IMR-90 (cell line): ENCODE measurements around the gene SFT2D3. TPM values are rescaled to one million over a fixed set of nuclear protein-coding genes. Genes with fewer than 3 reads are reported as not detected.

Experiments
- ATAC-seq: fragments of 200-7000 bp; cut with Tn5 transposase; 2 replicates; pipeline ENCODE4 v1.9.1; 2020; ENCODE audit warnings: low read depth, mild to moderate bottlenecking, moderate library complexity
- BruUV-seq: library from RNA; stranded (reverse); fragments of 400-500 nt; replicated peaks from 2 replicates; lab custom pipeline; 2021; lab: Mats Ljungman, UMichigan
- CTCF ChIA-PET: fragments of 300-600 bp; formaldehyde crosslinking; extraction: SDS; loops from one replicate; lab custom pipeline; 2021; ENCODE audit warnings: antibody characterized with exemption; lab: Yijun Ruan, JAX
- POLR2A ChIA-PET: fragments of 300-600 bp; sonication (Branson Sonifier 250); formaldehyde crosslinking; loops from one replicate; lab custom pipeline; 2022; ENCODE audit warnings: antibody characterized with exemption; ENCODE audit not compliant: unreplicated experiment; lab: Charles Lee
- DNase-seq: peaks from one replicate; pipeline ENCODE4 v3.0.0; 2013
- H2AFZ ChIP-seq: replicated peaks from 2 replicates; pipeline ENCODE3; 2013; ENCODE audit warnings: low read length, mild to moderate bottlenecking; ENCODE audit not compliant: poor library complexity
- H2AK5ac ChIP-seq: 2 replicates; pipeline ENCODE4 v1.6.1; 2013; ENCODE audit warnings: low read depth, low read length, inconsistent platforms
- H2AK9ac ChIP-seq: replicated peaks from 2 replicates; pipeline ENCODE3; 2013; ENCODE audit warnings: mild to moderate bottlenecking, low read depth, low read length, moderate library complexity; ENCODE audit not compliant: poor library complexity
- H2BK120ac ChIP-seq: 2 replicates; pipeline ENCODE4 v1.6.1; 2013; ENCODE audit warnings: low read depth, low read length, inconsistent platforms
- H2BK15ac ChIP-seq: 3 replicates; pipeline ENCODE4 v1.6.1; 2013; ENCODE audit warnings: low read depth, low read length, inconsistent platforms
- H2BK20ac ChIP-seq: 2 replicates; pipeline ENCODE4 v1.6.1; 2013; ENCODE audit warnings: low read depth, mild to moderate bottlenecking, inconsistent platforms, low read length, moderate library complexity
- H2BK5ac ChIP-seq: 2 replicates; pipeline ENCODE4 v1.6.1; 2013; ENCODE audit warnings: mild to moderate bottlenecking, low read depth, low read length, inconsistent platforms; ENCODE audit not compliant: poor library complexity, severe bottlenecking
- H3K14ac ChIP-seq: replicated peaks from 2 replicates; pipeline ENCODE4 v1.6.1; 2013; ENCODE audit warnings: low read depth, low read length, inconsistent platforms
- H3K18ac ChIP-seq: 2 replicates; pipeline ENCODE4 v1.6.1; 2013; ENCODE audit warnings: low read depth, low read length, control low read depth
- H3K23ac ChIP-seq: 2 replicates; pipeline ENCODE4 v1.6.1; 2013; ENCODE audit warnings: low read depth, low read length, inconsistent platforms
- H3K27ac ChIP-seq: 2 replicates; pipeline ENCODE4 v1.5.1; 2013; ENCODE audit warnings: mild to moderate bottlenecking, control low read depth, low read length; ENCODE audit not compliant: insufficient read depth
- H3K27me3 ChIP-seq: 2 replicates; pipeline ENCODE4 v1.6.1; 2013; ENCODE audit warnings: low read length; ENCODE audit not compliant: control insufficient read depth, insufficient read depth
- H3K36me3 ChIP-seq: 2 replicates; pipeline ENCODE4 v1.6.1; 2013; ENCODE audit warnings: low read length, mixed read lengths; ENCODE audit not compliant: control insufficient read depth, insufficient read depth
- H3K4ac ChIP-seq: 2 replicates; pipeline ENCODE4 v1.6.1; 2013; ENCODE audit warnings: low read depth, low read length, inconsistent platforms
- H3K4me1 ChIP-seq: 2 replicates; pipeline ENCODE4 v1.6.1; 2013; ENCODE audit warnings: low read length, mixed read lengths; ENCODE audit not compliant: control insufficient read depth, insufficient read depth
- H3K4me2 ChIP-seq: 2 replicates; pipeline ENCODE4 v1.6.1; 2013; ENCODE audit warnings: low read depth, mild to moderate bottlenecking, control low read depth, low read length, moderate library complexity
- H3K4me3 ChIP-seq: 2 replicates; pipeline ENCODE4 v1.5.1; 2013; ENCODE audit warnings: low read depth, mild to moderate bottlenecking, control low read depth, low read length, moderate library complexity; ENCODE audit not compliant: insufficient read depth
- H3K56ac ChIP-seq: 2 replicates; pipeline ENCODE4 v1.6.1; 2013; ENCODE audit warnings: low read length, inconsistent platforms; ENCODE audit not compliant: insufficient read depth; ENCODE audit errors: extremely low read depth
- H3K79me1 ChIP-seq, 2 experiments: 2 replicates each; pipeline ENCODE4 v1.6.1; 2013; ENCODE audit warnings: low read length in 2 of 2, inconsistent platforms in 1 of 2, low read depth in 1 of 2
- H3K9ac ChIP-seq: 2 replicates; pipeline ENCODE4 v1.6.1; 2013; ENCODE audit warnings: low read depth, low read length, control low read depth
- H3K9me1 ChIP-seq: 2 replicates; pipeline ENCODE4 v1.6.1; 2013; ENCODE audit warnings: low read length, inconsistent platforms; ENCODE audit not compliant: insufficient read depth
- H3K9me3 ChIP-seq: 2 replicates; pipeline ENCODE4 v1.6.1; 2013; ENCODE audit warnings: low read length; ENCODE audit not compliant: control insufficient read depth, insufficient read depth
- H4K20me1 ChIP-seq: 2 replicates; pipeline ENCODE4 v1.6.1; 2013; ENCODE audit warnings: low read length, inconsistent platforms; ENCODE audit not compliant: insufficient read depth
- H4K5ac ChIP-seq: 2 replicates; pipeline ENCODE4 v1.6.1; 2013; ENCODE audit warnings: mild to moderate bottlenecking, low read depth, low read length, control low read depth
- H4K8ac ChIP-seq, 2 experiments: 2 replicates each; pipeline ENCODE4 v1.6.1; 2013; ENCODE audit warnings: low read depth in 2 of 2, low read length in 2 of 2, control low read depth in 1 of 2, inconsistent platforms in 1 of 2
- H4K91ac ChIP-seq: 2 replicates; pipeline ENCODE4 v1.6.1; 2013; ENCODE audit warnings: low read depth, low read length, inconsistent platforms; ENCODE audit not compliant: insufficient read depth
- BHLHE40 ChIP-seq: fragments of 150-350 bp; IDR thresholded peaks from 2 replicates; pipeline ENCODE4 v1.6.1; 2016; ENCODE audit warnings: mild to moderate bottlenecking, low read depth, low read length
- CEBPB ChIP-seq: IDR thresholded peaks from 2 replicates; pipeline ENCODE4 v1.6.1; 2012; ENCODE audit warnings: low read depth, low read length, improper control_type of control experiment
- CHD1 ChIP-seq: IDR thresholded peaks from 2 replicates; pipeline ENCODE4 v1.6.1; 2012; ENCODE audit warnings: low read depth, low read length, improper control_type of control experiment
- FOS ChIP-seq: fragments of 150-350 bp; IDR thresholded peaks from 2 replicates; pipeline ENCODE4 v1.6.1; 2016; ENCODE audit warnings: low read depth, low read length
- MAZ ChIP-seq: IDR thresholded peaks from 2 replicates; pipeline ENCODE4 v1.6.1; 2012; ENCODE audit warnings: low read depth, mild to moderate bottlenecking, low read length, improper control_type of control experiment, moderate library complexity, borderline replicate concordance
- MXI1 ChIP-seq: IDR thresholded peaks from 2 replicates; pipeline ENCODE4 v1.6.1; 2012; ENCODE audit warnings: low read depth, mild to moderate bottlenecking, low read length, moderate library complexity, borderline replicate concordance
- NFE2L2 ChIP-seq: fragments of 150-350 bp; IDR thresholded peaks from 2 replicates; pipeline ENCODE4 v1.6.1; 2016; ENCODE audit warnings: low read depth, mild to moderate bottlenecking, low read length
- POLR2A ChIP-seq: IDR thresholded peaks from 2 replicates; pipeline ENCODE4 v1.6.1; 2012; ENCODE audit warnings: mild to moderate bottlenecking, low read depth, low read length
- RAD21 ChIP-seq: IDR thresholded peaks from 2 replicates; pipeline ENCODE4 v1.6.1; 2012; ENCODE audit warnings: low read length, improper control_type of control experiment
- RCOR1 ChIP-seq: IDR thresholded peaks from 2 replicates; pipeline ENCODE4 v1.6.1; 2012; ENCODE audit warnings: mild to moderate bottlenecking, low read length, improper control_type of control experiment; ENCODE audit not compliant: insufficient replicate concordance
- RFX5 ChIP-seq: IDR thresholded peaks from 2 replicates; pipeline ENCODE4 v1.8.0; 2012; ENCODE audit warnings: low read depth, mild to moderate bottlenecking, low read length, moderate library complexity
- SMC3 ChIP-seq: fragments of 150-350 bp; IDR thresholded peaks from 2 replicates; pipeline ENCODE4 v1.6.1; 2016; ENCODE audit warnings: low read depth, mild to moderate bottlenecking, antibody characterized with exemption, low read length, moderate library complexity
- WGBS, 2 experiments: methylation state at CpG; one replicate each; pipeline versions ENCODE4 v1.1.5 to v1.1.7; 2013; ENCODE audit warnings: missing lambda C conversion rate in 2 of 2; ENCODE audit not compliant: insufficient read length in 1 of 2; ENCODE audit errors: extremely low coverage in 2 of 2; 5-methylcytosine and 5-hydroxymethylcytosine counted together
- dilution Hi-C: fragments of 300-500 bp; cut with HindIII; formaldehyde crosslinking; loops from one replicate; pipeline ENCODE4 v1.14.3; 2018; ENCODE audit warnings: low sequenced_read_pairs; ENCODE audit not compliant: unreplicated experiment
- in situ Hi-C: fragments of 300-500 bp; cut with MboI; formaldehyde crosslinking; loops from 3 replicates; pipeline ENCODE4 v1.14.3; 2019; ENCODE audit warnings: low sequenced_read_pairs, inconsistent platforms, mixed read lengths
- intact Hi-C: fragments of 100-400 bp; cut with micrococcal nuclease; formaldehyde crosslinking; loops from 2 replicates; pipeline ENCODE4 v1.10.0; 2022
- polyA plus RNA-seq, 3 experiments: library from polyadenylated mRNA; depleted of rRNA; stranded (reverse); fragments of >200 nt; gene quantifications; 2 replicates each; pipeline ENCODE4 v1.2.3, GENCODE V29; 2012; ENCODE audit warnings: low replicate concordance in 1 of 3
- total RNA-seq: library from RNA; depleted of rRNA; stranded (reverse); fragments of >200 nt; gene quantifications from 2 replicates; pipeline ENCODE4 v1.2.3, GENCODE V29; 2012
- TF ChIP-seq, protein P1 (sequence below): fragments of 150-350 bp; IDR thresholded peaks from 2 replicates; pipeline ENCODE4 v1.6.1; 2017; ENCODE audit warnings: mild to moderate bottlenecking, antibody characterized with exemption, low read length, low read depth
- TF ChIP-seq, protein P2 (sequence below): fragments of 150-350 bp; IDR thresholded peaks from 2 replicates; pipeline ENCODE4 v1.6.1; 2016; ENCODE audit warnings: low read depth, mild to moderate bottlenecking, low read length, moderate library complexity, borderline replicate concordance

SFT2D3 gene
- total and polyA plus RNA-seq, 2 of the 4 experiments (the other 2 are of a cell fraction) = 2.5 to 3.1 TPM

GRCh38 chr2:127700527-127701192 lies 637 bp upstream of the SFT2D3 start:
- peak overlapping the region; percentile 85 for H3K4me3 ChIP-seq
- no peaks in the 10 kb centered on the region for H3K9me3 ChIP-seq
- DNase-seq = no peak
- H3K27me3 ChIP-seq = no peaks in the 10 kb centered on the region
- peaks cover 14% of the 10 kb centered on the region for H3K9me1 ChIP-seq
- peak overlapping the region; percentile 91 to 100 for H4K8ac ChIP-seq
- ATAC-seq = peak; percentile 6; the same call in 1 of the 2 replicates
- H4K20me1 ChIP-seq = peaks cover 11% of the 10 kb centered on the region; the same call in 1 of the 2 replicates
- 0 out of 3 replicates have a peak overlapping the region, but pooled peaks have one; percentile 27 for H2BK15ac ChIP-seq
- H3K79me1 ChIP-seq = peaks cover 14 to 42% of the 10 kb centered on the region in 2 experiments
- peak overlapping the region; percentile 93 for H2AK9ac ChIP-seq
- H2BK5ac ChIP-seq = peak overlapping the region; percentile 94
- dilution Hi-C loops (no loop called here), in situ Hi-C loops (no loop called here), intact Hi-C loops (loop anchor here (10.0 kb wide), 1 partner anchor 176 kb away; the partner anchor contains the start of gene IWS1)
- peak overlapping the region; percentile 89 for H3K9ac ChIP-seq
- H2BK120ac ChIP-seq = peak overlapping the region; percentile 59
- H4K91ac ChIP-seq = peak overlapping the region; percentile 77
- peak overlapping the region; percentile 97 for H3K4me2 ChIP-seq
- H3K36me3 ChIP-seq = peaks cover 5% of the 10 kb centered on the region; the same call in 1 of the 2 replicates
- peak overlapping the region; percentile 91 for H3K27ac ChIP-seq
- H3K18ac ChIP-seq = peak overlapping the region; percentile 91
- POLR2A ChIA-PET = interaction anchor here (0.6 kb wide), 1 partner anchor 108 kb away, joined by 12 read pairs; no protein-coding TSS in a partner anchor
- H3K23ac ChIP-seq = peak overlapping the region; percentile 42
- BruUV-seq = no TSS peak
- peak overlapping the region; percentile 99 for H2AFZ ChIP-seq
- H4K5ac ChIP-seq = peak overlapping the region; percentile 99
- H2BK20ac ChIP-seq = no peak overlapping the region
- peak overlapping the region; percentile 92 for H3K4ac ChIP-seq
- peak overlapping the region; percentile 86 for H3K14ac ChIP-seq
- CTCF ChIA-PET = no interaction called here
- peak overlapping the region; percentile 73 for H3K56ac ChIP-seq
- peaks cover 6% of the 10 kb centered on the region for H3K4me1 ChIP-seq
- H2AK5ac ChIP-seq = peak overlapping the region; percentile 97
- 42% methylated on average over 11 of the region's 17 CpGs; no CpG with 5 or more reads in 1 of the 2 experiments for WGBS, 2 experiments
- no peak for TF ChIP-seq RCOR1
- TF ChIP-seq BHLHE40 = no peak
- TF ChIP-seq FOS = no peak
- no peak for TF ChIP-seq MXI1
- no peak for TF ChIP-seq CEBPB
- no peak for TF ChIP-seq CHD1
- TF ChIP-seq NFE2L2 = no peak
- TF ChIP-seq RFX5 = no peak
- TF ChIP-seq RAD21 = no peak
- no peak for TF ChIP-seq POLR2A
- no peak for TF ChIP-seq MAZ
- TF ChIP-seq, protein P1, sequence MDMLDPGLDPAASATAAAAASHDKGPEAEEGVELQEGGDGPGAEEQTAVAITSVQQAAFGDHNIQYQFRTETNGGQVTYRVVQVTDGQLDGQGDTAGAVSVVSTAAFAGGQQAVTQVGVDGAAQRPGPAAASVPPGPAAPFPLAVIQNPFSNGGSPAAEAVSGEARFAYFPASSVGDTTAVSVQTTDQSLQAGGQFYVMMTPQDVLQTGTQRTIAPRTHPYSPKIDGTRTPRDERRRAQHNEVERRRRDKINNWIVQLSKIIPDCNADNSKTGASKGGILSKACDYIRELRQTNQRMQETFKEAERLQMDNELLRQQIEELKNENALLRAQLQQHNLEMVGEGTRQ = no peak
- no peak for TF ChIP-seq SMC3
- TF ChIP-seq, protein P2, sequence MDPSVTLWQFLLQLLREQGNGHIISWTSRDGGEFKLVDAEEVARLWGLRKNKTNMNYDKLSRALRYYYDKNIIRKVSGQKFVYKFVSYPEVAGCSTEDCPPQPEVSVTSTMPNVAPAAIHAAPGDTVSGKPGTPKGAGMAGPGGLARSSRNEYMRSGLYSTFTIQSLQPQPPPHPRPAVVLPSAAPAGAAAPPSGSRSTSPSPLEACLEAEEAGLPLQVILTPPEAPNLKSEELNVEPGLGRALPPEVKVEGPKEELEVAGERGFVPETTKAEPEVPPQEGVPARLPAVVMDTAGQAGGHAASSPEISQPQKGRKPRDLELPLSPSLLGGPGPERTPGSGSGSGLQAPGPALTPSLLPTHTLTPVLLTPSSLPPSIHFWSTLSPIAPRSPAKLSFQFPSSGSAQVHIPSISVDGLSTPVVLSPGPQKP = no peak
